GM13977 (cell line): Measurements from ENCODE around the gene PLAGL1.
A peak's percentile ranks its signal among the peaks of the same experiment; 100 is the strongest.
"Not testable (repeated sequence)": the region's sequence is repeated elsewhere in the genome, so short reads cannot be mapped to it uniquely, and the experiment has no call there.

Source experiments
- DNase-seq: peaks from one replicate; pipeline ENCODE4 v3.0.0; 2012; ENCODE audit warnings: low spot score
- in situ Hi-C: fragments of 300-500 bp; cut with MboI; formaldehyde crosslinking; loops from one replicate; pipeline ENCODE4 v1.12.0; 2022; ENCODE audit warnings: low sequenced_read_pairs, low pct_unique_long_range_greater_than_20kb, mixed read lengths, inconsistent platforms; ENCODE audit not compliant: unreplicated experiment
- TF ChIP-seq, protein P1 (sequence below): IDR thresholded peaks from 2 replicates; pipeline ENCODE4 v1.5.1; 2012; ENCODE audit warnings: mild to moderate bottlenecking, control low read depth; ENCODE audit not compliant: insufficient read depth; ENCODE audit errors: extremely low read depth, missing control alignments

Gene PLAGL1, protein sequence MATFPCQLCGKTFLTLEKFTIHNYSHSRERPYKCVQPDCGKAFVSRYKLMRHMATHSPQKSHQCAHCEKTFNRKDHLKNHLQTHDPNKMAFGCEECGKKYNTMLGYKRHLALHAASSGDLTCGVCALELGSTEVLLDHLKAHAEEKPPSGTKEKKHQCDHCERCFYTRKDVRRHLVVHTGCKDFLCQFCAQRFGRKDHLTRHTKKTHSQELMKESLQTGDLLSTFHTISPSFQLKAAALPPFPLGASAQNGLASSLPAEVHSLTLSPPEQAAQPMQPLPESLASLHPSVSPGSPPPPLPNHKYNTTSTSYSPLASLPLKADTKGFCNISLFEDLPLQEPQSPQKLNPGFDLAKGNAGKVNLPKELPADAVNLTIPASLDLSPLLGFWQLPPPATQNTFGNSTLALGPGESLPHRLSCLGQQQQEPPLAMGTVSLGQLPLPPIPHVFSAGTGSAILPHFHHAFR

DNA sequence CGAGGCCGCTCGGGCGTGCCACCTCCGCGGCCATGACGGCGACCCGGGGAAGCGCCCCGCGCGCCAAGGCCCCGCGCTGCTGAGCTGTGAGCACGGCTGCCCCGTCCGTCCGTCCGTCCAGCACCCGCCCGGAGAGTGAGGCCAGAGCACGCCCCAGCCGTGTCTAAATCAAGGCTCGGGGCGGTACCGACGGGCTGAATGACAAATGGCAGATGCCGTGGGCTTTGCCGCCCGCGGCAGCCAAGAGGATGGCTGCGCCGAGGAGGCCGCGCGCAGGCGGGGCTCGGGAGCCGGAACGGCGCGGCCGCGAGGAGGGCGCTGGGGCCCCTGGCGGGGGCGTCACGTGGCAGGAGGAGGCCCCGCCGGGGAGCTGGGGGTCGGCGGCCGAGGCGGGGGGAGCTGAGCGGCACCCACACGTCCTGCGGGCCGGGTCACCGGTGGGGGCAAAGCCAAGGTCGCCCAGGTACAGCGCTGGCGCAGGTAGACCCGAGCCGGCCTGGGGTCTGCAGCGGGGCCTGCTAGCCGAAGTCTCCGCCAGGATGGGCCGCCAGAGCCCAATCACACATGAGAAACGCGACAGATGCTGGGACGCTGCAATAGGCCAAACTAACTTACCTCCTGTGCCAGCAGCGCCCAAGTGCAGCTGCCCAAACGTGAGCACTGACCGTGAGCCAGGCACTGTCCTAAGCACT is at the start of gene PLAGL1:
TSS of gene PLAGL1 (minus strand) at position 140 of the 692 bp plus-strand sequence. CDS start 60,123 bp downstream, outside the sequence.
- in situ Hi-C loops, result no loop called here
- TF ChIP-seq, protein P1, sequence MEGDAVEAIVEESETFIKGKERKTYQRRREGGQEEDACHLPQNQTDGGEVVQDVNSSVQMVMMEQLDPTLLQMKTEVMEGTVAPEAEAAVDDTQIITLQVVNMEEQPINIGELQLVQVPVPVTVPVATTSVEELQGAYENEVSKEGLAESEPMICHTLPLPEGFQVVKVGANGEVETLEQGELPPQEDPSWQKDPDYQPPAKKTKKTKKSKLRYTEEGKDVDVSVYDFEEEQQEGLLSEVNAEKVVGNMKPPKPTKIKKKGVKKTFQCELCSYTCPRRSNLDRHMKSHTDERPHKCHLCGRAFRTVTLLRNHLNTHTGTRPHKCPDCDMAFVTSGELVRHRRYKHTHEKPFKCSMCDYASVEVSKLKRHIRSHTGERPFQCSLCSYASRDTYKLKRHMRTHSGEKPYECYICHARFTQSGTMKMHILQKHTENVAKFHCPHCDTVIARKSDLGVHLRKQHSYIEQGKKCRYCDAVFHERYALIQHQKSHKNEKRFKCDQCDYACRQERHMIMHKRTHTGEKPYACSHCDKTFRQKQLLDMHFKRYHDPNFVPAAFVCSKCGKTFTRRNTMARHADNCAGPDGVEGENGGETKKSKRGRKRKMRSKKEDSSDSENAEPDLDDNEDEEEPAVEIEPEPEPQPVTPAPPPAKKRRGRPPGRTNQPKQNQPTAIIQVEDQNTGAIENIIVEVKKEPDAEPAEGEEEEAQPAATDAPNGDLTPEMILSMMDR, result no peak
- DNase-seq, result peak; percentile 72

DNA sequence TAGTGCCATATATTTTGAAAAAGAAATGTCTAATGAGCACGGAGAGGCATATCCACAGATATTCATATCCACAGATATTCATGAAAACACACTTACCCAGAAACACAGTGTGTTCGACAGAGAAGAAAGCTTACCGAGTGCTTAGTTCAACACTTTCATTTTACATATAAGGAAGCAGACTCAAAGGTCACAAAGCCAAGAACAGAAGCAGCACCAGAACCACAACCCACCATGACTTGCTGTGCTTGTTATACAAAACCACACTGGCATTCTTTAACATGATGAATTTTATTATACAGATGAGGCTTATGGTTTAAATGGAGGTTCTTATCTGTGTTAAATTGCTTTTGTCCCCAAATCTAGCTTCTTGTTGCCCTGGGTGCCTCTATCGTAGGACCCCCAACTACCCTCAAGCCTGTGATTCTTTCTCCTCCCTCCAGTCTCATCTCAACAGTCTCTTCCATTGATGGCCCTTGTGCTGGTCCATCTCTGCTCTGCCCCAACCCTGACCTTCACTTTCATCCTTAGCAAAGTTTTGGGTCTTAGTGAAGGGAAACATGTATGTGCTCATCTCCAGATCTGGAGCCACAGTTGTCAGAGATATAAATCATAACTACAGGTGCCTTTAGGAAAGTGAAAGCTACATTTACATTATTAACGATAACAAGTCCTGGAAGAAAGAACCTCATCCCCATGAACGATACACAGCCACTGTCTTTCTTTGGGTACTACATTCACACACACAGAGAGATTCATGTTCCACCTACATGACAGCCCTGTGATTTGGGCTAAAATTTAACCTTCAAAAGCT is 47.3 kb upstream of the PLAGL1 start:
- TF ChIP-seq, protein P1, result no peak
- in situ Hi-C loops, result no loop called here
- peak; percentile 57 for DNase-seq

DNA sequence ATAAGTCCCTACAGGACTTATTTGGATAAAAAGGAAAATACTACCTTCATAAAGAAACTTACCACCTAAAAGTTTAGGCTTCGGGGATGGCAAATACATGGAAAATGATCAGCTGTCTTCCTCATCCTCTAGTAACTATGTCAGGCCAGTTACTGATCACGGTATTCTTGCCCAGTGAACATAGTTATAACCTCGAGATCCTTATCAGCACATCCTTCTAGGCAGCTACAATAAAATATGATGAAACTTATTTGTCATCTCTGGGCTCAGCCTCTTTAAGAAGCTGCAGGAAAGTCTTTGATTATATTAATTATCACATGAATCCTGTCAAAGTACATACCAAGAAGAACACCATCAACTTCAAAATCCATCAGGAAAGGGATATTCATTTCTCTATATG is 45.5 kb upstream of the PLAGL1 start:
- TF ChIP-seq, protein P1, result no peak
- in situ Hi-C loops, result no loop called here
- no peak for DNase-seq

DNA sequence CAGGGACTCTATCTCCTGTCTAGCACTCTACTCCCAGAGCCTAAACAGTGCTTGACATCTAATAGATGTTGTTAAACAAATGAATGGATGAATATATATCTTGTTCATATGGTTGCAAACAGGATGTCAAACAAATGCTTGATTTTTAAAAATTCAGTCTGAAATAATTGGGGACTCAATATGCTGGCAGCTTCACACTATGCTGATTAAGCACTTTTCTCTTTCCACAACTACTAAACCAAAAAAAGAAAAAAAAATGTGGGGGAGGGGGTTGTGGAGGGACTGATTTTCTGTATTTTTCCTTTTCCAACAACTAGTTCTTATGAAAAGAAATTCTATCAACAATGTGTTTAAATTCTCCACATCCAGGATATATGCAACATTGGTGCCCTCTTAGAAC is 44.4 kb upstream of the PLAGL1 start:
- in situ Hi-C loops, result no loop called here
- TF ChIP-seq, protein P1, result no peak
- no peak for DNase-seq

DNA sequence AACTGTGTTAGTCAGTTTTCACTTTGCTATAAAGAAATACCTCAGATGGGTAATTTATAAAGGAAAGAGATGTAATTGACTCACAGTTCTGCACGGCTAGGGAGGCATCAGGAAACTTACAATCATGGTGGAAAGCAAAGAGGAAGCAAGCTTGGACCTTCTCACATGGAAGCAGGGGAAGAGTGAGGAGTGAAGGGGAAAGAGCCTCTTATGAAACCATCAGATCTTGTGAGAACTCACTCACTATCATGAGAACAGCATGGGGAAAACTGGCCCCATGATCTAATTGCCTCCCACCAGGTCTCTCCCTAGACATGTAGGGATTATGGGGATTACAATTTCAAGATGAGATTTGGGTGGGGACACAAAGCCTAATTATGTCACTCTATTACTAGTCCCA is 41.3 kb upstream of the PLAGL1 start:
- no peak for DNase-seq
- TF ChIP-seq, protein P1, result no peak
- in situ Hi-C loops, result no loop called here

DNA sequence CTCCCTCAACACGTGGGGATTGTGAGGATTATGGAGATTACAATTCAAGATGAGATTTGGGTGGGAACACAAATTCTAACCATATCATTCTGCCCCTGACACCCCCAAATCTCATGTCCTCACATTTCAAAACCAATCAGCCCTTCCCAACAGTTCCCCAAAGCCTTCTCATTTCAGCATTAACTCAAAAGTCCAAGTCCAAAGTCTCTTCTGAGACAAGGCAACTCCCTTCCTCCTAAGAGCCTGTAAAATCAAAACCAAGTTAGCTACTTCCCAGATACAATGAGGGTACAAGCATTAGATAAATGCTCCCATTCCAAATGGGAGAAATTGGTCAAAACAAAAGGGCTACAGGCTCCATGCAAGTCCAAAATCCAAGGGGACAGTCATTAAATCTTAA is 39.6 kb upstream of the PLAGL1 start:
- no peak for DNase-seq
- TF ChIP-seq, protein P1, result no peak
- in situ Hi-C loops, result no loop called here

DNA sequence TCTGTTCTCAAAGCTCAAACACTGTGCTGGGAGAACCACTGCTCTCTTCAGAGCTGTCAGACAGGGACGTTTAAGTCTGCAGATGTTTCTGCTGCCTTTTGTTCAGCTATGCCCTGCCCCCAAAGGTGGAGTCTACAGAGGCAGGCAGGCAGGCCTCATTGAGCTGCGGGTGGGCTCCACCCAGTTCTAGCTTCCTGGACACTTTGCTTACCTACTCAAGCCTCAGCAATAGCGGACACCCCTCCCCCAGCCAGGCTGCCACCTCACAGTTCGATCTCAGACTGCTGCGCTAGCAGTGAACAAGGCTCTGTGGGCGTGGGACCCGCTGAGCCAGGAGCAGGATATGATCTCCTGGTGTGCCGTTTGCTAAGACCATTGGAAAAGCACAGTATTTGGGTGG is 38.6 kb upstream of the PLAGL1 start:
- DNase-seq, result not testable (repeated sequence)

DNA sequence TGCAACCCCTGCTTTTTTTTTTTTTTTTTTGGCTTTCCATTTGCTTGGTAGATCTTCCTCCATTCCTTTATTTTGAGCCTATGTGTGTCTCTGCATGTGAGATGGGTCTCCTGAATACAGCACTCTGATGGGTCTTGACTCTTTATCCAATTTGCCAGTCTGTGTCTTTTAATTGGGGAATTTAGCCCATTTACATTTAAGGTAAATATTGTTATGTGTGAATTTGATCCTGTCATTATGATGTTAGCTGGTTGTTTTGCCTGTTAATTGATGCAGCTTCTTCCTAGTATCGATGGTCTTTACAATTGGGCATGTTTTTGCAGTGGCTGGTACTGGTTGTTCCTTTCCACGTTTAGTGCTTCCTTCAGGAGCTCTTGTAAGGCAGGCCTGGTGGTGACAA is 36.9 kb upstream of the PLAGL1 start:
- DNase-seq, in situ Hi-C loops: not testable (repeated sequence)

More for the DNA sequence above, 38.6 kb upstream of the PLAGL1 start:
- in situ Hi-C loops, result not testable (repeated sequence)
